ENCODE data around the gene TMEM125. TPM values are rescaled to one million over a fixed set of nuclear protein-coding genes. Genes with fewer than 3 reads are reported as not detected.
A peak's percentile ranks its signal among the peaks of the same experiment; 100 is the strongest.

TMEM125 gene
- total RNA-seq, 6 donors from 2014 or later, result 144 to 302 (median 227) TPM

- H3K27ac ChIP-seq, result peak overlapping the region in 1 of 4 donors; percentile 3
- ATAC-seq (ENCODE audit: low FRiP score in 2 of 2) (no peak), DNase-seq (no peak)
- H3K36me3 ChIP-seq, result no peaks in the 10 kb centered on the region
- TF ChIP-seq, protein P1, sequence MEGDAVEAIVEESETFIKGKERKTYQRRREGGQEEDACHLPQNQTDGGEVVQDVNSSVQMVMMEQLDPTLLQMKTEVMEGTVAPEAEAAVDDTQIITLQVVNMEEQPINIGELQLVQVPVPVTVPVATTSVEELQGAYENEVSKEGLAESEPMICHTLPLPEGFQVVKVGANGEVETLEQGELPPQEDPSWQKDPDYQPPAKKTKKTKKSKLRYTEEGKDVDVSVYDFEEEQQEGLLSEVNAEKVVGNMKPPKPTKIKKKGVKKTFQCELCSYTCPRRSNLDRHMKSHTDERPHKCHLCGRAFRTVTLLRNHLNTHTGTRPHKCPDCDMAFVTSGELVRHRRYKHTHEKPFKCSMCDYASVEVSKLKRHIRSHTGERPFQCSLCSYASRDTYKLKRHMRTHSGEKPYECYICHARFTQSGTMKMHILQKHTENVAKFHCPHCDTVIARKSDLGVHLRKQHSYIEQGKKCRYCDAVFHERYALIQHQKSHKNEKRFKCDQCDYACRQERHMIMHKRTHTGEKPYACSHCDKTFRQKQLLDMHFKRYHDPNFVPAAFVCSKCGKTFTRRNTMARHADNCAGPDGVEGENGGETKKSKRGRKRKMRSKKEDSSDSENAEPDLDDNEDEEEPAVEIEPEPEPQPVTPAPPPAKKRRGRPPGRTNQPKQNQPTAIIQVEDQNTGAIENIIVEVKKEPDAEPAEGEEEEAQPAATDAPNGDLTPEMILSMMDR (IDR thresholded peaks at IDR 0.05), result no peak
- TF ChIP-seq POLR2A (IDR thresholded peaks at IDR 0.05) (no peak), EP300 (IDR thresholded peaks at IDR 0.05) (no peak), POLR2AphosphoS5 (IDR thresholded peaks at IDR 0.05) (no peak)
- no peaks in the 10 kb centered on the region for H3K27me3 ChIP-seq
- no peak overlapping the region for H3K4me3 ChIP-seq
- 57 to 76% methylated on average over 6 to 9 of the region's 9 CpGs for WGBS, 2 donors
- H3K9me3 ChIP-seq, result no peaks in the 10 kb centered on the region
- H3K4me1 ChIP-seq, result peaks cover 13 to 35% (median 18%) of the 10 kb centered on the region in 4 donors
Measured at GRCh38 chr1:43235451-43236121, 34.2 kb upstream of the TMEM125 start.

DNA sequence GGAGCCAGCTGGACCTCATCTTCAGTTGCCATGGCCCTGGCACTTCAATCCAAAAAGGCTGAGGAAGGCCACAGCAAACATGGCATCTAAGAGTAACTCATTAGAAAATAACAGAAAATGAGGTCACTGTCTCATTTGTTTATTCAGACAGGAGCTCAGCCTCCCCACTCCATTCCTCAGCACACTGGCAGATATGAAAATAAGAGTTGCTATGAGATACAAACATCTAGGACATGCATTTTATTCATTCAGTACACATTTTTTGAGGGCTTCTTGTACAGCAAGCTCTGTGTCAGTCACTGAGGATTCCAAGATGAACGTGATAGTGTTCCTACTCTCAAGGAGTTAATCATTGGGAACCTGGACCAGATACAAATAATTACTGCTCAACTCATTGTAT is 32.7 kb upstream of the TMEM125 start:
- H3K9me3 ChIP-seq, result no peaks in the 10 kb centered on the region
- WGBS, 2 donors, result 64 to 80% methylated on average over 1 of the region's 1 CpG
- H3K27me3 ChIP-seq, result no peaks in the 10 kb centered on the region
- no peaks in the 10 kb centered on the region for H3K36me3 ChIP-seq
- peak overlapping the region in 1 of 4 donors; percentile 45 for H3K27ac ChIP-seq
- DNase-seq, result no peak
- peaks cover 14 to 37% (median 24%) of the 10 kb centered on the region in 4 donors for H3K4me1 ChIP-seq
- no peak for ATAC-seq (ENCODE audit: low FRiP score in 2 of 2)
- no peak for TF ChIP-seq POLR2AphosphoS5 (IDR thresholded peaks at IDR 0.05)
- TF ChIP-seq, protein P1 (IDR thresholded peaks at IDR 0.05), result no peak
- no peak overlapping the region for H3K4me3 ChIP-seq

GRCh38 chr1:43238085-43238484 is 31.7 kb upstream of the TMEM125 start:
- TF ChIP-seq POLR2AphosphoS5 (IDR thresholded peaks at IDR 0.05), result no peak
- TF ChIP-seq, protein P1 (IDR thresholded peaks at IDR 0.05), result peak; percentile 50 to 79 (median 63)
- Histone ChIP-seq H3K4me1 (peaks cover 14 to 34% (median 24%) of the 10 kb centered on the region in 4 donors), H3K27me3 (no peaks in the 10 kb centered on the region), H3K36me3 (no peaks in the 10 kb centered on the region), H3K4me3 (no peak overlapping the region), H3K27ac (peak overlapping the region in 3 of 4 donors; percentile 22 to 45 (median 28)), H3K9me3 (no peaks in the 10 kb centered on the region)
- DNase-seq (peak in 1 of 2 donors; percentile 76), ATAC-seq (ENCODE audit: low FRiP score in 2 of 2) (peak; percentile 71 to 75)
- 8 to 16% methylated on average over 5 of the region's 5 CpGs for WGBS, 2 donors

DNA sequence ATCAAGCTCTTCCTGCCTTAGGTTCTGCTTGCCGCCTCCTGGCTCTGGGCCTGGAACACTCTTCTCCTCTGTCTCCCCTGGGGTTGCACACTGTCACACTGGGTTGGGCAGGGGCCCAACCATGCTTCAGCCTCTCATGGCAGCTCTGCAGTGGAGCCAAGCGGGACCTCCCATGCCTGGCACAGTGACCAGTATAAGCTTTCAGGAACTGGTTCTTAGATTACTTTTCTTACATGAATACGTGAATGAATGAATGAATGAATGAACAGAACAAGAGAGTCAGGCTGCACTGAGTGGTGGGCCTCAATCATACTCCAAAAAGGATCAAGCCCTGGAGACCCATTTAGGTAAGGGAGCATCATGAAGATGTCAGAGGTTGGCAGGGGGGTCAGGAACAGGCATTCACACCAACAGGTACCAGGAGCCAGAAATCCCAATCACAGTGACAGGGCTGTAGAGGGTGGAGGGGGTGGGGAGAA is 30.8 kb upstream of the TMEM125 start:
- Histone ChIP-seq H3K4me3 (no peak overlapping the region), H3K27ac (peak overlapping the region in 1 of 4 donors; percentile 32), H3K36me3 (no peaks in the 10 kb centered on the region), H3K9me3 (no peaks in the 10 kb centered on the region), H3K4me1 (peaks cover 14 to 30% (median 24%) of the 10 kb centered on the region in 4 donors), H3K27me3 (no peaks in the 10 kb centered on the region)
- TF ChIP-seq, protein P1 (IDR thresholded peaks at IDR 0.05), result no peak
- TF ChIP-seq POLR2AphosphoS5 (IDR thresholded peaks at IDR 0.05) (no peak), POLR2A (IDR thresholded peaks at IDR 0.05) (no peak), EP300 (IDR thresholded peaks at IDR 0.05) (no peak)
- no peak for DNase-seq
- 47 to 62% methylated on average over 3 of the region's 3 CpGs for WGBS, 2 donors
- ATAC-seq (ENCODE audit: low FRiP score in 2 of 2), result no peak

- TF ChIP-seq, protein P1 (IDR thresholded peaks at IDR 0.05), result no peak
- TF ChIP-seq EP300 (IDR thresholded peaks at IDR 0.05) (no peak), POLR2AphosphoS5 (IDR thresholded peaks at IDR 0.05) (no peak), POLR2A (IDR thresholded peaks at IDR 0.05) (no peak)
- no peak for DNase-seq
- 43 to 64% methylated on average over 3 of the region's 3 CpGs for WGBS, 2 donors
Measured at GRCh38 chr1:43239484-43239883, 30.3 kb upstream of the TMEM125 start.

More at GRCh38 chr1:43239484-43239883, 30.3 kb upstream of the TMEM125 start:
- Histone ChIP-seq H3K4me1 (peaks cover 14 to 30% (median 24%) of the 10 kb centered on the region in 4 donors), H3K9me3 (no peaks in the 10 kb centered on the region), H3K27me3 (no peaks in the 10 kb centered on the region), H3K4me3 (no peak overlapping the region), H3K27ac (peak overlapping the region in 1 of 4 donors; percentile 32), H3K36me3 (no peaks in the 10 kb centered on the region)
- ATAC-seq (ENCODE audit: low FRiP score in 2 of 2), result no peak
